Astrocyte of the cerebellum (primary cell): ENCODE data around the gene TMEM229B.

Source experiments
- DNase-seq: peaks from one replicate; pipeline ENCODE4 v3.0.0-alpha.2; 2011; ENCODE audit warnings: low read depth
- H3K4me3 ChIP-seq: 2 replicates; pipeline ENCODE4 v1.5.1; 2011; ENCODE audit warnings: mild to moderate bottlenecking, low read depth, low read length, moderate library complexity
- in situ Hi-C: cut with HindIII; loops from 2 replicates; pipeline ENCODE4 v1.10.0; 2017; ENCODE audit warnings: low sequenced_read_pairs
- TF ChIP-seq, protein P1 (sequence below): IDR thresholded peaks from 2 replicates; pipeline ENCODE4 v1.5.1; 2012; ENCODE audit warnings: low read length, low read depth, moderate library complexity, mild to moderate bottlenecking; ENCODE audit errors: missing control alignments

TMEM229B gene

DNA sequence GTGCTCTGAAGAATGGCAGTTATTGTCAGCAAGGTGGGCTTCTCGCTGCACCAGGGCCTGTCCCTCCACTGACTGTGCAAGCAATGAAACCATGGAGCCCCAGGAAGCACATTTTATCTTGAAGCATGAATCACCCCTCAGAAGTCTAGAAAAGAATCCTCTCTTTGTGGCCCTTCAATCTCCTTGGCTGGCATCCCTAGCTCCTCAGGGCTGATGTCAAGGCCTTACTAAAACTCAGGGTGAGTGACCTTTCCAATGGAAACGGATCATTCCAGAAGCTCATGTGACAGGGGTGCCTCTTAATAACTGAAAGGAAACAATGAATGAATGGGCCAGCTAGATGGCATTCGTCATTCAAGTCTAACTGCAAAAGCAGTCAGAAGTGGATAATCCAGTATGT lies 22.3 kb upstream of the TMEM229B start:
- no peak overlapping the region for H3K4me3 ChIP-seq
- in situ Hi-C loops, result no loop called here
- no peak for DNase-seq

GRCh38 chr14:67510121-67510520 lies 21.6 kb upstream of the TMEM229B start:
- in situ Hi-C loops, result no loop called here
- DNase-seq, result no peak
- TF ChIP-seq, protein P1, sequence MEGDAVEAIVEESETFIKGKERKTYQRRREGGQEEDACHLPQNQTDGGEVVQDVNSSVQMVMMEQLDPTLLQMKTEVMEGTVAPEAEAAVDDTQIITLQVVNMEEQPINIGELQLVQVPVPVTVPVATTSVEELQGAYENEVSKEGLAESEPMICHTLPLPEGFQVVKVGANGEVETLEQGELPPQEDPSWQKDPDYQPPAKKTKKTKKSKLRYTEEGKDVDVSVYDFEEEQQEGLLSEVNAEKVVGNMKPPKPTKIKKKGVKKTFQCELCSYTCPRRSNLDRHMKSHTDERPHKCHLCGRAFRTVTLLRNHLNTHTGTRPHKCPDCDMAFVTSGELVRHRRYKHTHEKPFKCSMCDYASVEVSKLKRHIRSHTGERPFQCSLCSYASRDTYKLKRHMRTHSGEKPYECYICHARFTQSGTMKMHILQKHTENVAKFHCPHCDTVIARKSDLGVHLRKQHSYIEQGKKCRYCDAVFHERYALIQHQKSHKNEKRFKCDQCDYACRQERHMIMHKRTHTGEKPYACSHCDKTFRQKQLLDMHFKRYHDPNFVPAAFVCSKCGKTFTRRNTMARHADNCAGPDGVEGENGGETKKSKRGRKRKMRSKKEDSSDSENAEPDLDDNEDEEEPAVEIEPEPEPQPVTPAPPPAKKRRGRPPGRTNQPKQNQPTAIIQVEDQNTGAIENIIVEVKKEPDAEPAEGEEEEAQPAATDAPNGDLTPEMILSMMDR, result no peak
- H3K4me3 ChIP-seq, result no peak overlapping the region

More for the DNA sequence above, 22.3 kb upstream of the TMEM229B start:
- TF ChIP-seq, protein P1, result no peak

- TF ChIP-seq, protein P1, result no peak
- H3K4me3 ChIP-seq, result no peak overlapping the region
- no peak for DNase-seq
- in situ Hi-C loops, result no loop called here
Observed at GRCh38 chr14:67508956-67509355, 20.4 kb upstream of the TMEM229B start.

GRCh38 chr14:67505254-67505653 lies 16.7 kb upstream of the TMEM229B start:
- in situ Hi-C loops, result no loop called here
- TF ChIP-seq, protein P1, result no peak
- H3K4me3 ChIP-seq, result no peak overlapping the region
- no peak for DNase-seq

DNA sequence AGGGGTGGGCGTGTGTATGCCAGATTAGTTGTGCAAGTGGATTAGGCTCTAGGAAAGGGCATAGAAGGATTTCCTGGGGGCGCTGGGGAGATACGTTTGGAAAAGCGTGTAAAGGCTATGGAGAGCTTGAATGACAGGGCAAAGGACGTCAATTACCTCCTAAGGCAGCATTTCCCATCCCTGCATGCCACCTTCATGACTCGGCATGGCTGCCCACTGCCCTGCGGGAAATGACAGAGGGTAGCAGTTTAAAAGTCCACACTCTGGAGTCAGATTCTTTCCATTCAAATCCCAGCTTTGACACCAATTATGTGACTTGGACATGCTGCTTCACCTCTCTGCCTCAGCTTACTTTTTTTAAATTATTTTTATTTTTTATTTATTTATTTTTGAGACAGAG lies 14.8 kb upstream of the TMEM229B start:
- in situ Hi-C loops, result no loop called here
- TF ChIP-seq, protein P1, result no peak

DNA sequence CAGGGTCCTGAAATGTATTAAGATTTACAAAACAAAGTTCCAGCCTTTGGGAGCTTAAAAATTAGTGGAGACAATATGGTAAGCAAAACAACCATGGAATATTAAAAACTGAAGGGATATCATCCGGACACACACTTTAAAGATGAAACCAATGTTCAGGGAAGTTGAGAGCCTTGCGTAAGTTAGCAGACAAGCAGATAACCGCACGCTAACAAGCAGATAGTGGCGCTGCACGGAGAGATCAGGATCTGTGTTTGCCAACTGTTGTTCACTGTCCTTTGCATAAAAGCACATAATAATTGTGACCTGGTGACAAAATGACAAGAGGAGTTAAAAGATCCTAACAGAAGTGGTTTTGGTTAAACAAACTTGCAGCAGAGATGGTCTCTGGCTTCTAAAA lies 14.3 kb upstream of the TMEM229B start:
- TF ChIP-seq, protein P1, result no peak
- no peak overlapping the region for H3K4me3 ChIP-seq
- in situ Hi-C loops, result no loop called here
- no peak for DNase-seq

More for the DNA sequence above, 14.8 kb upstream of the TMEM229B start:
- DNase-seq, result no peak
- no peak overlapping the region for H3K4me3 ChIP-seq

DNA sequence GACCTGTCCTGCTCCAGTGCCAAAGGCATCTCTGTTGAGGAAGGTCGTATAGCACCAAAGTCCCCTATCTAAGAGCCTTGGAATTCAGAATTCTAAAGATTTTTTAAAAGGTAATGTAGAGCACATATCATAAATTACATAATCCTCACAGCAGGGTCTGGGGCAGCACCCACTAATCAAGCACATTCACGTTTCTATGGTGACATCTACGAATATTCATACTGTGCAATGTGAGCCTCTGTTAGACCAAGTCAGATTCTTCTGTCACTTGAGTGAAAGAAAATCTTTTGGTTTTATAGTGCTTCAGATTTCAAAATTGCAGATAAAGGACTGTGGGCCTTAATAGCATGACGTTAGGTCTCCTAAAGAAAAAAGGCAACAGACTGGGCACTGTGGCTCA lies 13.1 kb upstream of the TMEM229B start:
- TF ChIP-seq, protein P1, result no peak
- DNase-seq, result no peak
- in situ Hi-C loops, result no loop called here
- no peak overlapping the region for H3K4me3 ChIP-seq
